Activated gamma-delta T cell treated with Interleukin-2 at 50 U/mL for 16 hours (primary cell): ENCODE results near the gene TBC1D5.
"Not testable (repeated sequence)": the region's sequence is repeated elsewhere in the genome, so short reads cannot be mapped to it uniquely, and the experiment has no call there.

Experiments
- DNase-seq: peaks from one replicate; pipeline ENCODE4 v3.0.0-alpha.2; 2020

TBC1D5 gene

GRCh38 chr3:17640466-17640865 lies 102.0 kb downstream of the TBC1D5 start:
- DNase-seq, result no peak

DNA sequence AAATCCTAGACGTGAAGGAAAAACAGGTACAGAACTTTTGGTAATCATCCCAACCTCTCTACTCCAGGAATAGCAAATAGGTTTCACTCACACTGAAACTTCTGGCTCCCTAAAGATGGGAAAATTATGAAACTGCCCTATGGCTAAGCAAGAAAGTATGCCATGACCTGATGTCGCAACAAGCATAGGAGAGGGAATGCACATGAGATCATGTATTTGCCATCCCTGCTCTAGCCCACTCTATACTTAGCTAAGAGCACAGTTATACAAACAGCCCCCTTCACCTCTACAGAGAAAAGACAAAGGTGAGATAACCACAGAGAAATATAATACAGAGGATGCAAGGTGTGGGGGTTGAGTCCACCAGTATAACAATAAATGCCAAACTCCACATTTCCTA lies 102.7 kb downstream of the TBC1D5 start:
- no peak for DNase-seq

DNA sequence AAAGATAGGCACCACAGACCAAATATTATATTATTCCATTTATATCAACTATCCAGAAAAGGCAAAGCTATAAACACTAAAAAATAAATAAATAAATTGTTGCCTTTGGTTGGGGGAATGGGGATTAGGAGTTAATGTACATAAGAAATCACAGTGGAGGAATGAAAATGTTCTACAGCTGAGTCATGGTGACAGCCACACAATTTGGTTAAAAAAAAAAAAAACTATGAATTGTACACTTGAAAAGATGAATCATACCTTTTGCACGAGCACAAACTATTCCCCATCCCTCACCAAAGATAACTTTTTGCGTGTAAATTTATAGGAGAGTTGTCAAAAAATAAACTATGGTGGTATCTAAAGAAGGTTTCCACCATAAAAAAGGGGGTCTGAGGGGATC lies 103.2 kb downstream of the TBC1D5 start:
- no peak for DNase-seq

DNA sequence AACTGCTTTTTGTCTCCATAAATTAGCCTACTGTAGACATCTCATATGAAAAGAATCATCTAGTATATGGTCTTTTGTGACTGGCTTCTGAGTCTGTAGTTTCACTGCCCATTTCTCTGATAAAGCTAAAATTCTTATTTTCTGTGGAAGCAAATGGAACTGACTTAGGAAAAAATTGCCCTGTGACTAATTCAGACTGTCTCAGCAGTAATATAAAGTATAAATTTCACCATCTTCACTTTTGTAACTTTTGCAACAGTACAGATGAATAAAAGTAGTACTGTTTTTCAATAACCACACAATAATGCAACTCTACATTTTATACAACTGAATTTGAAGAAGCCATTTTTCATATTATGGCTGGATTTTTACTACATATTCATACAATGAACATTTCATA lies 104.1 kb downstream of the TBC1D5 start:
- DNase-seq, result no peak

DNA sequence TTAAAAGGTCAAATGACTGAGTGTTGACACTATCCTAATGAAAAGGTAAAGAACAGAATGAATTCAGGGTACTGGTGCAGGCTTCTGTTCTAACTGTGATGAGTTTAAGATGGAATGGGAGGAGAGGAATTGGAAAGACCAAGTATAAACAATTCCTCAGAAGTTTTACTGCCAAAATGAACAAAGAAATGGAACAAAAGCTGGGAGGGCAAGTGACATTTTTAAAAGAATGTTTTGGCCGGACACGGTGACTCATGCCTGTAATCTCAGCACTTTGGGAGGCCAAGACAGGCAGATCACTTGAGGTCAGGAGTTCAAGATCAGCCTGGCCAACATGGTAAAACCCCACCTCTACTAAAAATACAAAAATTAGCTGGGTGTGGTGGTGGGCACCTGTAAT lies 106.8 kb downstream of the TBC1D5 start:
- DNase-seq, result not testable (repeated sequence)

GRCh38 chr3:17634964-17635363 lies 107.5 kb downstream of the TBC1D5 start:
- no peak for DNase-seq

DNA sequence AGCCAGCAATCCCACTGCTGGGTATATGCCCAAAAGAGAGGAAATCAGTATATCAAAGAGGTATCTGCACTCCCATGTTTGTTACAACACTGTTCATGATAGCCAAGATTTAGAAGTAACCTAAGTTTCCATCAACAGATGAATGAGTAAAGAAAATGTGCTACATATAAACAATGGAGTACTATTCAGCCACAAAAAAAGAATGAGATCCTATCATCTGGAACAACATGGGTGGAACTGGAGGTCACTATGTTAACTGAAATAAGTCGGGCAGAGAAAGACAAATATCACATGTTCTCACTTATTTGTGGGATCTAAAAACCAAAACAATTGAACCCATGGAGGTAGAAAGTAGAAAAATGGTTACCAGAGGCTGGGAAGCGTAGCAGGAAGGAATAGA lies 108.2 kb downstream of the TBC1D5 start:
- DNase-seq, result no peak

- no peak for DNase-seq
These were observed 109.9 kb downstream of the TBC1D5 start for GRCh38 chr3:17632401-17633100.

DNA sequence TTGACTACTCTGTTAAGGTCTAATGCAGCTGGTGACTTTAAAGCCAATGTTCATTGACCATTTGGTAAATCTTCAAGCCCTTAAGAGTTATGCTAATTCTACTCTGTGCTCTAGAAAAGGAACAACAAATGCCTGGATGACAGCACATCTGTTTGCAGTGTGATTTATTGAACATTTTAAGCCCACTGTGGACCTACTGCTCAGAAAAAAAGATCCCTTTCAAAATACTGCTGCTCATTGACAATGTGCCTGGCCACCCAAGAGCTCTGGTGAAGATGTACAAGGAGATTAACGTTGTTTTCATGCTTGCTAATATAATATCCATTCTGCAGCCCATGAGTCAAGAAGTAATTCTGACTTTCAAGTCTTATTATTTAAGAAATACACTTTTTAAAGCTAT lies 110.8 kb downstream of the TBC1D5 start:
- no peak for DNase-seq

DNA sequence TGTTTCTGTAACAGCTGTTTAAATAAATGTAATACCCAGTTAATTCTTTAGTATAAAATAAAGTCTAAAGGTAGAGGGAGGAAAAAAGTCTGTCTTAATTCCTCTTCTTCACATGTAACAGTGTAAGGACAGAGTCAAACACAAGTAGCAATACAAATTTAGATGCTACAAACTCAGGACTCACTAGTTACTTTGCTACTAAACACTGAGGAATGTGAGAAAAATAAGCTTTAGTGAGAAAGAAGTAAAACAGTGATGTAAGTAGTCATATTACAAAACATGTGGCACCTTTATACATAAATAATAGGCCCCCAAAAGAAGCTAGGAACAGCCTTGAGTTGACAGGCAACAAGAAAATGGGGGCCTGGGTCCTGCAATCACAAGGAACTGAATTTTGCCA lies 113.0 kb downstream of the TBC1D5 start:
- DNase-seq, result no peak

DNA sequence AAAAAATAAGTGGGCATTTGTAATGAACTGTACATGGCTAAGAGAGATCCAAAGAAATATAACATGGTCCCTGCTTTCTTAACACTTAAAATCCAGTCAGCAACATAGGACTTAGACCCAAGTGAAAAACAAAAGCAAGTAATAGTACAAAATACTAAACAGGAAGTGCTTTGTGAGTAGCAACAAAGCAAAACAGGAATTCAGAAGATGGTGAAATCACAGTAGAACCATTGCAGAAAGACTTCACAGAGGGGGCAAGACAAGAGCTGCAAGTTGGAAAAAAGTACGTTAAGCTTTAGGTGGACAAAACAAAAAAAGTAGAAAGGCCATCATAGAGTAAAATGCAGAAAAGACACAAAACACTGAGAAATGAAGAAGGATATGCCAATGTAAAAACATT lies 116.0 kb downstream of the TBC1D5 start:
- no peak for DNase-seq

GRCh38 chr3:17625133-17625532 lies 117.3 kb downstream of the TBC1D5 start:
- DNase-seq, result no peak

DNA sequence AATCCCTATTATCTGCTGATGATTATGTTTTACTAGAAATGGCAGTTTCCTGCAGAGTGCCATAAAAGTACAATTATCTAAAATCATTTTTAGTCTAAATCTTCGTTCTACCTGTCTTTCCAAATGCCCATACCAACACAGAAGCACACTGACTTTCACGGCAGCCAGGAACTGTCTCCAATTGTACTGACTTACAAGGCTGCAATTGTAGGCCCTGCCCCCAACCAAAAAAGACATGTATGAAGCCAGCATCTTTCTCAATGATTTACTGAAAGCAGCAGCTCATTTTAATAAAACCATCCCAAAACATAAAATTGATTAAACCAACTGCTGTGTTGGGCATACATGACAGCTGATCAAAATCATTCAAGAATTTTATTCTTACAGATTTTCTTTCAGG lies 119.0 kb downstream of the TBC1D5 start:
- no peak for DNase-seq

- no peak for DNase-seq
These were observed 122.5 kb downstream of the TBC1D5 start for GRCh38 chr3:17619968-17620367.

GRCh38 chr3:17613017-17613416 lies 129.4 kb downstream of the TBC1D5 start:
- DNase-seq, result not testable (repeated sequence)

GRCh38 chr3:17607905-17608304 lies 134.5 kb downstream of the TBC1D5 start:
- no peak for DNase-seq

DNA sequence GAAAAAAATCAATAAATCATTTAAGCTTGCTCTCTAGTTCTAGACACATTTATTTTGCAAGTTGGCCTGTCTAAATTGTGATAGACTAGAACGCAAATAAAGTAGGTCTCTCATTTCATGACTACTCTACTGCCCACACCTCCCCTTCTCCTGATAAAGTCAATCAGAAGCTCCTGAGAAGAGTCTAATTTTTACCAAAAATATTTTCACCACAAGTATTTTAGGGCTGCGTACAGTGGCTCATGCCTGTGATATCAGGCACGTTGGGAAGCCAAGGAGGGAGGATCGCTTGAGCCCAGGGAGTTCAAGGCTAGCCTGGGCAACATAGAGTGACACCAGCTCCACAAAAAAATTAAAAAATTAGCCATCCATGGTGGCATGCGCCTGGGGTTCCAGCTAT lies 136.5 kb downstream of the TBC1D5 start:
- no peak for DNase-seq

DNA sequence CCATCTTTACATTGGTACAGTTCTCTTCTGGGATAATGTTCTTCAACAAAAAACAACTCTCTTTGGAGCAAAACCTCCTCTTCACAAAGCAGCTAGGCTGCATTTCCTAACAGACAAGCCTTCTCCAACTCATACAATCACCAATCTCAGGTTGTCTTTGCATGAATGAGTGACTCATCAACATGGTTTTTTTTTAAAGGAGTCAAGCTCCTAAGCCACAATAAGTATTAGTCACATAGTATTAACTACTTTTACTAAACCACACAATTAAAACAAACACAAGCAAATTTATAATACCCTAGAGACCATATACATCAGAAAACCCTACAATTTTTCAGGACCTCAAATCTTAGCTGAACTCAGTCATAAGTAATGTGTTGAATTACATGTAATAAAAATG lies 137.4 kb downstream of the TBC1D5 start:
- no peak for DNase-seq

DNA sequence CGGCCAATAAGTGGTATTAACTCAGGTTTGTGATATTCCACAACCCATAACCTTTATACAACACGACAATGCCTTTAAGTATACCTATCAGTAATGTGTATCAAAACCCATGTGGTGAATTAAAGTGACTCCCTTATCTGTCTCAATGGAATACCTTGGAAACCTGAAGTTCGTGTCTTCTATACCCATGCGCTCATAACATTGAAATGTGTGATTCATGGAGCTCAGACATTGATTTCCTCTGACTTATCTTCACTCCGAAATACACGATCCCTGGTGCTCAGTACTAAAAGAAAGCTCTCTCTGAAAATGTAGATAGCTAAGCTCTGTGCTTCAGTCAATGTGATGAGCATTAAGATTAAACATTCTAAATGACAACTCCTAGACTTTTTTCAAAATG lies 140.3 kb downstream of the TBC1D5 start:
- DNase-seq, result no peak

GRCh38 chr3:17592956-17593355 lies 149.5 kb downstream of the TBC1D5 start:
- DNase-seq, result no peak

DNA sequence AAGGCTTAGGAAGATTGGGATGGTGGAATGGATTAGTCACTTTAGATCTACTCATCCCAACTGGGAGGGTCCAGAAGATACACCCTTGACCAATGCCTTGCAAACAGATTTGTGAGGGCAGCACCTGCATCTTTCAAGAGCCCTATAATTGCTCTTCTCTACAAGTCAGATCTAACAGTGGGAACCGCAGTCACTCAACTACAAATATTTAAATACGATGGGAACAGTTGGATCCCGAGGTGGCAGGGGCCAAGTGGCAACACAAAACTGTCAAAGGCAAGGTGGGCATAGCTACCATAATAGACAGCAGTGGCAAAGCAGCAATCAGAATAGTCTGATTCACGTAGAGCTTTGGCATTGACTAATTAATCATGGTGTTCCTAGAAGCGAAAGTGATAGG lies 152.0 kb downstream of the TBC1D5 start:
- DNase-seq, result no peak

DNA sequence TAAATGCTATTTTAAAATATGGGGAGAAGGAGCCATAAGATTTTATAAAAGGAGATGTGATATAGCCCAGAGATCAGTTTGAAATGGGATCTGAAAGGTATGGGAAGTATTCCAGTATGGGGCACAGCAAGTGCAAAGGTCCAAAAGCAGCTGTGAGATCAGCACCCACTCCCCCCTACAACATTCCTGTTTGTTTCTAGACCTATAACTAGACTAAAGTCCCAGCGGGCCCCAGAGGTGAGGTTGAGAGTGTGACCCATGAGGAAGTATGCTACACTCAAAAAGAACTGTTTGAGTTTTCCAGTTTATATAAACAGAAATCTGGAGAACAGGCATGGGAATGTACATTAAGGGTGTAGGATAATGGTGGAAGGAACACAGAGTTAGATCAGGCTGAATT lies 152.5 kb downstream of the TBC1D5 start:
- DNase-seq, result no peak

DNA sequence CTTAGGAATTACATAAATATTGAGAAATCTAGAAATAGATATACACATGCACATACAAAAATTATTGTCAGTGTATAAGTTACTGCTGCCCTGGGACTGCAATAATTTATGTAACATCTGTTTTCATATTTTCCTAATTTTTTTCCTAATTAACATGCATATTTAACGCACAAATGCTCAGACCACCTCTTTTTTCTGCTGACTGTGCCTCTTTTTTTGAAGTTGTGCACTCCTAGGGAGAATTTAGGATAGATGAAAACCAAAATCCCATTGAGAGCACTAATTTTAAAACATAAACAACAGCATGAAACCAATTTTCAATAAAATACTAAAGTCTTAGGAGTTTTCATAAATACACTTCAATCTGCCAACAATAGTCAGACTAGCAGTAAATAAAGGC lies 154.0 kb downstream of the TBC1D5 start:
- no peak for DNase-seq

DNA sequence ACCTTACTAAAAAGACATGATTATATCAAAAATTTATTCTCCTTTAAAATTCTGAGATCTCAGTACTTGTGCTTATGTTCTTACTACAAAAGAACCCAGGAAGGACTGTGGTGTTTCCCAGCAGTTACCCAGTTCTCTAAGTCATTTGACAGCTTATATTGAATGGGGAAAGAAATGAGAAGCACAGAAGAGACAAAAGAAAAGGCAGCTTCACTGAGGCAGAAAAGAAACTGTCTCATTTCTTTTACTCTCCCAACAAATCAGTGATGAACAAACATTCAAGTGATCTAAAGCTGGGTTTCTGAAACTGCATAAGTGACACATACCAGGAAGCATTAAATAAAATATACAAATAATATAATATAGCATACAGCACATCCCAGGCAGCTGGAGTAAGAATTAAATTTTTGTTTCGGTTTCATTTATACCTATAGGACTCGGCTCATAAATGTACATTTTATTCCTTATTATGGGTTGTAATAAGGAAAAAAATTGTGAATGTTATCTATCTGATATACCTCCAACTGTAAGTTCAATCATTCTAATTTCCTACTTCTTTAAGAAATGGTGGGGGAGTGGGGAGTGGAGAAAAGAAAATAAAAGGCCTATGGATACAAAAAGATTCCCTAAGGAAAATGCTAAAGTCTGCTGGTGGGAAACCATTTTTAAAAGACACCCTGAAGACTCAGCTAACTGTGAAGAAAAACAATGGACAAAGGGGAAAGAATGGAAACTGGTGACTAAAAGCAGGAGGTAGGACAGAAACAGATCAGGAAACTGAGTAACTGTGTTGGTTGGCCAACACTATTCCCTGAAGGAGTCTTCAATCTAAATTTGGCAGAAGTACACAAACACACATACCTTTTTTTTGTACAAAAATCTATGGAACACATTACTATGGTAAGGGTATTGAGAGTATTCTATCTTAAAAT lies 156.8 kb downstream of the TBC1D5 start:
- no peak for DNase-seq
